ENCODE results near the gene PLA2G4E.

DNA sequence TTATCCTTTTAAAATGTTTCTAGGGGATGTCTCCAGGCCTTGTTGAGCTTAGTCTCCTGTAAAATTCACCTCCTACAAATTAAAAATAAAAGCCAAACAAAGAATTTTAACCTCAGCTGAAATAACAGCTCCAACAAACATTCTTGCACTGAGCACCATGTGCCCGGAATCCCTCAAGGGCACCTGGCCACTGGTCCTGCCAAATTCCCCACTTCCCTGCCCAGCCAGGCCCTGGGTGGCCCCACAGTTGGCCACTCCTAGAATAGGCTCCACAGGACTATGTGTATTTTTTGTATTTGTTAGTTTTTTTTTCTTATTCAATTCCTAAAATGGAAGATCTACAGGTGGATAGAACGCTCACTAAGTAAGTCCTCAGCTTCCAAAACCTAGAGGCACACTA is 33.1 kb upstream of the PLA2G4E start:
- TF ChIP-seq, protein P1, sequence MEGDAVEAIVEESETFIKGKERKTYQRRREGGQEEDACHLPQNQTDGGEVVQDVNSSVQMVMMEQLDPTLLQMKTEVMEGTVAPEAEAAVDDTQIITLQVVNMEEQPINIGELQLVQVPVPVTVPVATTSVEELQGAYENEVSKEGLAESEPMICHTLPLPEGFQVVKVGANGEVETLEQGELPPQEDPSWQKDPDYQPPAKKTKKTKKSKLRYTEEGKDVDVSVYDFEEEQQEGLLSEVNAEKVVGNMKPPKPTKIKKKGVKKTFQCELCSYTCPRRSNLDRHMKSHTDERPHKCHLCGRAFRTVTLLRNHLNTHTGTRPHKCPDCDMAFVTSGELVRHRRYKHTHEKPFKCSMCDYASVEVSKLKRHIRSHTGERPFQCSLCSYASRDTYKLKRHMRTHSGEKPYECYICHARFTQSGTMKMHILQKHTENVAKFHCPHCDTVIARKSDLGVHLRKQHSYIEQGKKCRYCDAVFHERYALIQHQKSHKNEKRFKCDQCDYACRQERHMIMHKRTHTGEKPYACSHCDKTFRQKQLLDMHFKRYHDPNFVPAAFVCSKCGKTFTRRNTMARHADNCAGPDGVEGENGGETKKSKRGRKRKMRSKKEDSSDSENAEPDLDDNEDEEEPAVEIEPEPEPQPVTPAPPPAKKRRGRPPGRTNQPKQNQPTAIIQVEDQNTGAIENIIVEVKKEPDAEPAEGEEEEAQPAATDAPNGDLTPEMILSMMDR (optimal IDR thresholded peaks at IDR 0.05 in 1 of 3, IDR thresholded peaks at IDR 0.05 in 1 of 3, conservative IDR thresholded peaks at IDR 0.05 in 1 of 3; ENCODE audit: extremely low read depth in 1 of 3, insufficient read depth in 2 of 3, low read length in 3 of 3), result no peak
- no peak for TF ChIP-seq EZH2 (IDR thresholded peaks at IDR 0.05; ENCODE audit: low read length)

Measured in keratinocyte (primary cell).